DND-41 (cell line): ENCODE results near the gene DEXI.

Experiments
- CTCF ChIP-seq: IDR thresholded peaks from 2 replicates; pipeline ENCODE4 v1.5.1; 2012; ENCODE audit warnings: borderline replicate concordance, low read length, moderate library complexity, mild to moderate bottlenecking; ENCODE audit not compliant: poor library complexity, severe bottlenecking; ENCODE audit errors: extremely low read depth
- EZH2 ChIP-seq: IDR thresholded peaks from 3 replicates; pipeline ENCODE4 v1.6.1; 2012; ENCODE audit warnings: borderline replicate concordance, low read depth, mild to moderate bottlenecking, moderate library complexity, low read length, inconsistent platforms; ENCODE audit not compliant: severe bottlenecking

GRCh38 chr16:10980813-10981212 is 38.5 kb upstream of the DEXI start:
- TF ChIP-seq EZH2 (no peak), CTCF (no peak)
